T-helper 17 cell (primary cell): Measurements from ENCODE around the gene SECISBP2L. TPM values are rescaled to one million over a fixed set of nuclear protein-coding genes. Genes with fewer than 3 reads are reported as not detected.

ENCODE experiments used
- total RNA-seq, 4 donors: library from RNA in 2 of 4; stranded (reverse) in 2 of 4; gene quantifications; one replicate each; pipeline ENCODE4 v1.2.3 and lab custom pipeline; 2022 to 2026

The SECISBP2L gene
- total RNA-seq, 2 donors from 2014 or later, result 49.4 to 56.8 TPM

Other genes with a start within 250 kb of the SECISBP2L start
- gene CEP152, start 235.4 kb downstream of the SECISBP2L start, total RNA-seq, result 10 to 100 TPM in 1 of 2 donors, 1 to 10 TPM in 1; 8.5 to 14.8 TPM
- 10 to 100 TPM; 67.6 to 68.8 TPM for gene EID1, start 168.3 kb downstream of the SECISBP2L start, total RNA-seq
- gene SHC4, start 82.5 kb downstream of the SECISBP2L start, total RNA-seq, result under 1 TPM in 1 of 2 donors, not detected in 1; 0.12 TPM
- 100 to 1,000 TPM in 1 of 2 donors, 10 to 100 TPM in 1; 95.8 to 107 TPM for gene COPS2, start 109.2 kb upstream of the SECISBP2L start, total RNA-seq
- 10 to 100 TPM; 23.3 to 25.2 TPM for gene GALK2, start 123.8 kb upstream of the SECISBP2L start, total RNA-seq